HFFc6 (cell line): ENCODE results near the gene VSNL1. TPM values are rescaled to one million over a fixed set of nuclear protein-coding genes. Genes with fewer than 3 reads are reported as not detected.

Source experiments
- DNase-seq: peaks from one replicate; pipeline ENCODE4 v3.0.0-alpha.2; 2018
- H3K27ac Mint-ChIP-seq: 2 replicates; pipeline ENCODE4 v1.8.0; 2020; ENCODE audit warnings: mild to moderate bottlenecking, mixed read lengths
- H3K27me3 Mint-ChIP-seq: 2 replicates; pipeline ENCODE4 v1.8.0; 2021; ENCODE audit warnings: mild to moderate bottlenecking, moderate library complexity, mixed read lengths; ENCODE audit not compliant: insufficient read depth
- H3K36me3 Mint-ChIP-seq: 2 replicates; pipeline ENCODE4 v1.8.0; 2021; ENCODE audit warnings: low read depth, mixed read lengths
- H3K4me1 Mint-ChIP-seq: 2 replicates; pipeline ENCODE4 v1.8.0; 2020; ENCODE audit warnings: low read depth, mixed read lengths
- H3K4me3 Mint-ChIP-seq: 2 replicates; pipeline ENCODE4 v1.8.0; 2020; ENCODE audit warnings: mild to moderate bottlenecking, moderate library complexity, mixed read lengths
- H3K9me3 Mint-ChIP-seq: 2 replicates; pipeline ENCODE4 v1.8.0; 2020; ENCODE audit warnings: mild to moderate bottlenecking, mixed read lengths
- CTCF ChIP-seq: fragments of 200-600 bp; sonication (generic); IDR thresholded peaks from 2 replicates; pipeline ENCODE4 v1.5.0; 2021; ENCODE audit warnings: antibody characterized with exemption, mild to moderate bottlenecking
- total RNA-seq, 6 experiments: library from RNA; stranded (reverse); fragmentation: NEBNext Ultra II Directional; extraction: Animal tissue kit (Norgen Biotek cat#: 25700); gene quantifications; 2 replicates in 1 of 6; 3 replicates in 5 of 6; pipeline ENCODE4 v1.2.3, GENCODE V29; 2021

Gene VSNL1
- total RNA-seq, 6 experiments from 2014 or later: not detected

GRCh38 chr2:17634997-17635396 is 94.5 kb downstream of the VSNL1 start:
- no peak for DNase-seq
- H3K4me3 Mint-ChIP-seq: no peak overlapping the region
- no peak overlapping the region for H3K27ac Mint-ChIP-seq
- H3K9me3 Mint-ChIP-seq: no peaks in the 10 kb centered on the region
- peaks cover 8% of the 10 kb centered on the region for H3K27me3 Mint-ChIP-seq
- no peaks in the 10 kb centered on the region for H3K36me3 Mint-ChIP-seq
- TF ChIP-seq CTCF: no peak
- no peaks in the 10 kb centered on the region for H3K4me1 Mint-ChIP-seq

- no peak for DNase-seq
- Mint-ChIP-seq H3K27me3 (peaks cover 8% of the 10 kb centered on the region), H3K4me1 (no peaks in the 10 kb centered on the region), H3K9me3 (no peaks in the 10 kb centered on the region), H3K27ac (no peak overlapping the region), H3K36me3 (no peaks in the 10 kb centered on the region), H3K4me3 (no peak overlapping the region)
- TF ChIP-seq CTCF: no peak
Measured at GRCh38 chr2:17636257-17636656, 95.8 kb downstream of the VSNL1 start.

- Mint-ChIP-seq H3K4me3 (no peak overlapping the region), H3K27me3 (peaks cover 8% of the 10 kb centered on the region), H3K27ac (no peak overlapping the region), H3K9me3 (no peaks in the 10 kb centered on the region), H3K36me3 (no peaks in the 10 kb centered on the region), H3K4me1 (peaks cover under 1% of the 10 kb centered on the region; the same call in 1 of the 2 replicates)
- TF ChIP-seq CTCF: no peak
- DNase-seq: no peak
Measured at GRCh38 chr2:17637131-17637906, 96.8 kb downstream of the VSNL1 start.

GRCh38 chr2:17638196-17638743 is 97.8 kb downstream of the VSNL1 start:
- H3K4me1 Mint-ChIP-seq: peaks cover 10% of the 10 kb centered on the region
- no peak overlapping the region for H3K27ac Mint-ChIP-seq
- H3K9me3 Mint-ChIP-seq: no peaks in the 10 kb centered on the region
- H3K36me3 Mint-ChIP-seq: no peaks in the 10 kb centered on the region
- DNase-seq: no peak
- no peak for TF ChIP-seq CTCF
- no peak overlapping the region for H3K4me3 Mint-ChIP-seq
- H3K27me3 Mint-ChIP-seq: peaks cover 8% of the 10 kb centered on the region

GRCh38 chr2:17640406-17640805 is 99.9 kb downstream of the VSNL1 start:
- TF ChIP-seq CTCF: no peak

More at GRCh38 chr2:17640406-17640805, 99.9 kb downstream of the VSNL1 start:
- Mint-ChIP-seq H3K36me3 (no peaks in the 10 kb centered on the region), H3K27ac (no peak overlapping the region), H3K4me1 (peaks cover 31% of the 10 kb centered on the region), H3K4me3 (no peak overlapping the region), H3K9me3 (no peaks in the 10 kb centered on the region), H3K27me3 (no peaks in the 10 kb centered on the region; the same call in none of the 2 replicates)
- no peak for DNase-seq
